Inflammatory macrophage (primary cell): Measurements from ENCODE around the gene SMARCAL1.

ENCODE experiments used
- DNase-seq, 2 donors: peaks; one replicate each; pipeline ENCODE4 v3.0.0-alpha.2; 2020 to 2022

Gene SMARCAL1

GRCh38 chr2:216477283-216478035, 65.2 kb downstream of the SMARCAL1 start:
- DNase-seq, result peak; percentile 88 to 93

- DNase-seq, result peak; percentile 61 to 88
These were observed 65.9 kb downstream of the SMARCAL1 start for GRCh38 chr2:216478151-216478550.

GRCh38 chr2:216478791-216479190, 66.5 kb downstream of the SMARCAL1 start:
- no peak for DNase-seq

- no peak for DNase-seq
These were observed 67.9 kb downstream of the SMARCAL1 start for GRCh38 chr2:216480221-216480620.

- DNase-seq, result no peak
These were observed 70.4 kb downstream of the SMARCAL1 start for GRCh38 chr2:216482640-216483039.

- DNase-seq, result no peak
These were observed 73.0 kb downstream of the SMARCAL1 start for GRCh38 chr2:216485237-216485636.

- DNase-seq, result peak; percentile 87
These were observed 73.5 kb downstream of the SMARCAL1 start for GRCh38 chr2:216485745-216486144.

GRCh38 chr2:216486271-216486670, 74.0 kb downstream of the SMARCAL1 start:
- no peak for DNase-seq

GRCh38 chr2:216486708-216487107, 74.4 kb downstream of the SMARCAL1 start:
- DNase-seq, result peak; percentile 79

GRCh38 chr2:216490061-216490460, 77.8 kb downstream of the SMARCAL1 start:
- peak; percentile 60 to 61 for DNase-seq

- peak; percentile 35 to 51 for DNase-seq
These were observed 79.7 kb downstream of the SMARCAL1 start for GRCh38 chr2:216491793-216492596.

GRCh38 chr2:216492597-216493333, 80.5 kb downstream of the SMARCAL1 start:
- no peak for DNase-seq

- no peak for DNase-seq
These were observed 81.0 kb downstream of the SMARCAL1 start for GRCh38 chr2:216493334-216493685.

GRCh38 chr2:216495656-216496055, 83.4 kb downstream of the SMARCAL1 start:
- peak; percentile 50 to 57 for DNase-seq

- peak; percentile 33 to 61 for DNase-seq
These were observed 85.2 kb downstream of the SMARCAL1 start for GRCh38 chr2:216497382-216498069.

GRCh38 chr2:216498070-216498378, 85.7 kb downstream of the SMARCAL1 start:
- no peak for DNase-seq

- DNase-seq, result peak; percentile 95 to 96
These were observed 86.4 kb downstream of the SMARCAL1 start, which contains the start of gene RPL37A for GRCh38 chr2:216498379-216499352. Gene RPL37A (plus strand): TSS chr2:216498844. CDS start chr2:216498875, 31 bp downstream.

GRCh38 chr2:216499641-216500218, 87.4 kb downstream of the SMARCAL1 start:
- DNase-seq, result no peak

- DNase-seq, result no peak
These were observed 88.3 kb downstream of the SMARCAL1 start for GRCh38 chr2:216500572-216500971.

GRCh38 chr2:216501854-216502253, 89.6 kb downstream of the SMARCAL1 start:
- no peak for DNase-seq
